HS-5 (cell line): Measurements from ENCODE around the gene SDHB.

ENCODE experiments used
- DNase-seq: peaks from one replicate; pipeline ENCODE4 v3.0.0-alpha.2; 2012; ENCODE audit warnings: low read depth

Gene SDHB

GRCh38 chr1:16986113-16986512, 67.7 kb downstream of the SDHB start:
- no peak for DNase-seq

- DNase-seq: peak; percentile 42
Measured at GRCh38 chr1:16984717-16985116, 69.1 kb downstream of the SDHB start.

- DNase-seq: no peak
Measured at GRCh38 chr1:16983649-16984048, 70.2 kb downstream of the SDHB start.

- no peak for DNase-seq
Measured at GRCh38 chr1:16982902-16983301, 70.9 kb downstream of the SDHB start.

GRCh38 chr1:16981269-16981849, 72.5 kb downstream of the SDHB start:
- peak; percentile 83 for DNase-seq

GRCh38 chr1:16980473-16981268, 73.2 kb downstream of the SDHB start, which contains the start of gene MFAP2:
Gene MFAP2, minus strand, starts transcription at chr1:16980620. Its CDS starts 2,347 bp downstream, at chr1:16978273.
- DNase-seq: no peak

- DNase-seq: no peak
Measured at GRCh38 chr1:16979475-16980327, 74.1 kb downstream of the SDHB start.

- DNase-seq: peak; percentile 55
Measured at GRCh38 chr1:16978567-16979474, 75.0 kb downstream of the SDHB start.

- DNase-seq: no peak
Measured at GRCh38 chr1:16978139-16978538, 75.7 kb downstream of the SDHB start.

GRCh38 chr1:16977377-16977776, 76.5 kb downstream of the SDHB start:
- DNase-seq: no peak

- no peak for DNase-seq
Measured at GRCh38 chr1:16976966-16977365, 76.9 kb downstream of the SDHB start.

GRCh38 chr1:16975838-16976237, 78.0 kb downstream of the SDHB start:
- DNase-seq: no peak

- DNase-seq: no peak
Measured at GRCh38 chr1:16975211-16975610, 78.6 kb downstream of the SDHB start.

- no peak for DNase-seq
Measured at GRCh38 chr1:16973215-16973614, 80.6 kb downstream of the SDHB start.

- DNase-seq: no peak
Measured at GRCh38 chr1:16972189-16972895, 81.5 kb downstream of the SDHB start.

- no peak for DNase-seq
Measured at GRCh38 chr1:16971341-16972188, 82.3 kb downstream of the SDHB start.

- no peak for DNase-seq
Measured at GRCh38 chr1:16970132-16970910, 83.5 kb downstream of the SDHB start.

GRCh38 chr1:16969651-16970050, 84.2 kb downstream of the SDHB start:
- DNase-seq: no peak

- no peak for DNase-seq
Measured at GRCh38 chr1:16969057-16969611, 84.7 kb downstream of the SDHB start.
